ENCODE data around the gene DNASE1L1. TPM values are rescaled to one million over a fixed set of nuclear protein-coding genes. Genes with fewer than 3 reads are reported as not detected.
A peak's percentile ranks its signal among the peaks of the same experiment; 100 is the strongest.

DNASE1L1 gene
- total and polyA plus RNA-seq, 2 donors (not counting 1 experiment from before 2014, with no cell fraction given): 24.6 to 49.2 TPM

DNA sequence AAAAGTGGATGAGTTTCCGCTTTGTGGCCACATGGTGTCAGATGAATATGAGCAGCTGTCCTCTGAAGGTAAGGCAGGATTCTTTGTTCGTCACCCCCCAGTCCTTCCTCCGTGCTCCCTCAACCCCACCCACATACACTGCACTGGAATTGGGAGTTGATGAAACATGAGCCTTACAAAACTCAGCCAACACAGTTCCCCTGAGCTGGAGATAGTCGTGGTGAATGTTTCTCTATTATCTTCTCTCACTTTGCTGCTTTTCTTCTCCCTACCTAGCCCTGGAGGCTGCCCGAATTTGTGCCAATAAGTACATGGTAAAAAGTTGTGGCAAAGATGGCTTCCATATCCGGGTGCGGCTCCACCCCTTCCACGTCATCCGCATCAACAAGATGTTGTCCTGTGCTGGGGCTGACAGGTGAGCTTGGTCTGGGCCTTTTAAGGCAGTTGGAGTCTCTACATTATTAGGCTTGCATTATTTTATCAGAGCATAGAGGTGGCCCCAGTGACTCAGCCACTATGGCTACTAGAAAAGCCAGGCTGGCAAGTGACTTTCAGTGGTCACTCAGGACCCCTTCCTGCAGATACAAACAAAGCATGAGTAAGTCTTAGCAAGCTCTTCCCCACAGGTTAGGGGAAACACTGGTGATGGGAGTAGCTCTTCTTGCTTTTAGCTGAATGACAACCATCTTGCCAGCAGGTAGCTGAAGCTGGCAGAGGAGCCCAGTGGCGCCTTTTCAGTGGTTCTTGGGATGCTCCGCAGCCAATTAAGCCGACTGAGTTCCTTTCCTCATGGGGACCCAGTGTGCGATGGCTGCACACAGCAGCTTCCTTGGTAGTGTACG, 9.3 kb downstream of the DNASE1L1 start:
- Histone ChIP-seq H4K20me1 (ENCODE audit: control insufficient read depth, insufficient read depth, low read length, poor library complexity, severe bottlenecking) (peaks cover 30% of the 10 kb centered on the region), H3K27ac (ENCODE audit: low read length in 2 of 2) (peak overlapping the region; percentile 13 to 100), H3K4me2 (replicated peaks; ENCODE audit: low read depth, low read length, poor library complexity, severe bottlenecking) (peak overlapping the region; percentile 81), H3K36me3 (replicated peaks in 1 of 2; ENCODE audit: control extremely low read depth in 1 of 2, control insufficient read depth in 1 of 2, extremely low read depth in 1 of 2, insufficient read depth in 2 of 2, low read length in 1 of 2) (peaks cover 0 to 24% of the 10 kb centered on the region in 2 experiments), H3K9ac (ENCODE audit: low read length) (peak overlapping the region; percentile 86), H2AFZ (ENCODE audit: insufficient read depth, low read depth, low read length, poor library complexity, severe bottlenecking) (no peak overlapping the region), H3K4me1 (ENCODE audit: control insufficient read depth in 2 of 2, insufficient read depth in 2 of 2, low read length in 2 of 2) (peaks cover 12 to 20% of the 10 kb centered on the region in 2 donors), H3K79me2 (ENCODE audit: control insufficient read depth, insufficient read depth, low read length) (no peaks in the 10 kb centered on the region), H3K27me3 (replicated peaks in 1 of 4; ENCODE audit: control extremely low read depth in 1 of 4, control insufficient read depth in 3 of 4, insufficient read depth in 4 of 4, low read length in 3 of 4) (no peaks in the 10 kb centered on the region), H3K9me3 (ENCODE audit: control extremely low read depth in 1 of 3, control insufficient read depth in 2 of 3, insufficient read depth in 1 of 3, low read length in 2 of 3) (no peaks in the 10 kb centered on the region), H3K4me3 (ENCODE audit: control extremely low read depth in 1 of 5, extremely low read depth in 1 of 5, insufficient read depth in 1 of 5, low read depth in 2 of 5, low read length in 4 of 5) (peak overlapping the region; percentile 63 to 96 (median 78))
- POLR2A ChIA-PET: interaction anchor here (1.0 to 3.4 kb wide), 6 partner anchors 10 to 133 kb away, joined by 3 to 31 read pairs (median 4); partner anchors contain the start of genes ATP6AP1, DNASE1L1, PLXNA3 and TAFAZZIN
- peak overlapping the region; percentile 99 for H3K27ac Mint-ChIP-seq
- DNase-seq: no peak
- H3K9me3 Mint-ChIP-seq (ENCODE audit: insufficient read depth): no peaks in the 10 kb centered on the region
- no peak for ATAC-seq (ENCODE audit: low read depth)
- TF ChIP-seq, protein P1, sequence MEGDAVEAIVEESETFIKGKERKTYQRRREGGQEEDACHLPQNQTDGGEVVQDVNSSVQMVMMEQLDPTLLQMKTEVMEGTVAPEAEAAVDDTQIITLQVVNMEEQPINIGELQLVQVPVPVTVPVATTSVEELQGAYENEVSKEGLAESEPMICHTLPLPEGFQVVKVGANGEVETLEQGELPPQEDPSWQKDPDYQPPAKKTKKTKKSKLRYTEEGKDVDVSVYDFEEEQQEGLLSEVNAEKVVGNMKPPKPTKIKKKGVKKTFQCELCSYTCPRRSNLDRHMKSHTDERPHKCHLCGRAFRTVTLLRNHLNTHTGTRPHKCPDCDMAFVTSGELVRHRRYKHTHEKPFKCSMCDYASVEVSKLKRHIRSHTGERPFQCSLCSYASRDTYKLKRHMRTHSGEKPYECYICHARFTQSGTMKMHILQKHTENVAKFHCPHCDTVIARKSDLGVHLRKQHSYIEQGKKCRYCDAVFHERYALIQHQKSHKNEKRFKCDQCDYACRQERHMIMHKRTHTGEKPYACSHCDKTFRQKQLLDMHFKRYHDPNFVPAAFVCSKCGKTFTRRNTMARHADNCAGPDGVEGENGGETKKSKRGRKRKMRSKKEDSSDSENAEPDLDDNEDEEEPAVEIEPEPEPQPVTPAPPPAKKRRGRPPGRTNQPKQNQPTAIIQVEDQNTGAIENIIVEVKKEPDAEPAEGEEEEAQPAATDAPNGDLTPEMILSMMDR (IDR thresholded peaks at IDR 0.05): no peak
- no peak for TF ChIP-seq EZH2 (IDR thresholded peaks at IDR 0.05; ENCODE audit: borderline replicate concordance, insufficient read depth, low read depth, low read length, poor library complexity, severe bottlenecking)
- CTCF ChIA-PET: interaction anchor here (0.7 to 3.2 kb wide), 4 partner anchors 9 to 133 kb away, joined by 3 to 17 read pairs (median 4); partner anchors contain the start of gene DNASE1L1
- intact Hi-C loops (cut with micrococcal nuclease): loop anchor here (5.0 kb wide), 2 partner anchors 93 to 118 kb away; partner anchors contain the start of genes FAM3A and SLC10A3
- H3K4me3 Mint-ChIP-seq: peak overlapping the region; percentile 99
- WGBS (ENCODE audit: insufficient coverage): 74% methylated on average over 3 of the region's 14 CpGs
- H3K4me1 Mint-ChIP-seq: peaks cover 17% of the 10 kb centered on the region
- no peaks in the 10 kb centered on the region for H3K27me3 Mint-ChIP-seq

Measured in B cell (primary cell).